ENCODE measurements around the gene RSPRY1. TPM values are rescaled to one million over a fixed set of nuclear protein-coding genes. Genes with fewer than 3 reads are reported as not detected.

Gene RSPRY1
- total RNA-seq, 1 donor from 2014 or later: 76.8 TPM

DNA sequence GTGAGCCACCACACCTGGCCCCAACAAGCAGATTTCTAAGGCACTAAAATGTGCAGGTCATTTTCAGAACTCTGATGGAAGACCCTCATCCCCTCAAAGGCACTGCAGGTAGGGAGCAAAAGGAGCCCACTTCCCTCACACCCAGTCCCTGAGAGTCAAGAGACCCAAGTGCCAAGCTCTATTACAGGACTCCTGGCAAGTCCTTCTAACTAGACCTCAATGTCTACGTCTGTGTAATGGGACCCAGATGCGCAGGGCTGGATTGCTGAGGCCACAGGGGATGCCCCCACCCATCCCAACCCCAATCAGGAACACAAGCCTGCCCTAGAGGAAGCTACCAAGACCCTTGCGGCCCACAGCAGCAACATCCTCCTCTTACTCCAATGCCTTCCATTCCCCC, 95.7 kb downstream of the RSPRY1 start:
- no peak overlapping the region for H3K9ac ChIP-seq (ENCODE audit: low read length)
- no peak overlapping the region for H2AFZ ChIP-seq (ENCODE audit: low read depth, low read length)
- no peak overlapping the region for H3K27ac ChIP-seq (ENCODE audit: low read depth, low read length)
- DNase-seq (ENCODE audit: low read depth) (no peak), FAIRE-seq (no peak)
- no peaks in the 10 kb centered on the region for H3K79me2 ChIP-seq (ENCODE audit: insufficient read depth, low read length)
- H3K27ac Mint-ChIP-seq (ENCODE audit: unreplicated experiment): no peak overlapping the region
- H3K4me3 Mint-ChIP-seq (ENCODE audit: unreplicated experiment): no peak overlapping the region
- H3K36me3 Mint-ChIP-seq (ENCODE audit: low read depth, unreplicated experiment): no peaks in the 10 kb centered on the region
- TF ChIP-seq, protein P1, sequence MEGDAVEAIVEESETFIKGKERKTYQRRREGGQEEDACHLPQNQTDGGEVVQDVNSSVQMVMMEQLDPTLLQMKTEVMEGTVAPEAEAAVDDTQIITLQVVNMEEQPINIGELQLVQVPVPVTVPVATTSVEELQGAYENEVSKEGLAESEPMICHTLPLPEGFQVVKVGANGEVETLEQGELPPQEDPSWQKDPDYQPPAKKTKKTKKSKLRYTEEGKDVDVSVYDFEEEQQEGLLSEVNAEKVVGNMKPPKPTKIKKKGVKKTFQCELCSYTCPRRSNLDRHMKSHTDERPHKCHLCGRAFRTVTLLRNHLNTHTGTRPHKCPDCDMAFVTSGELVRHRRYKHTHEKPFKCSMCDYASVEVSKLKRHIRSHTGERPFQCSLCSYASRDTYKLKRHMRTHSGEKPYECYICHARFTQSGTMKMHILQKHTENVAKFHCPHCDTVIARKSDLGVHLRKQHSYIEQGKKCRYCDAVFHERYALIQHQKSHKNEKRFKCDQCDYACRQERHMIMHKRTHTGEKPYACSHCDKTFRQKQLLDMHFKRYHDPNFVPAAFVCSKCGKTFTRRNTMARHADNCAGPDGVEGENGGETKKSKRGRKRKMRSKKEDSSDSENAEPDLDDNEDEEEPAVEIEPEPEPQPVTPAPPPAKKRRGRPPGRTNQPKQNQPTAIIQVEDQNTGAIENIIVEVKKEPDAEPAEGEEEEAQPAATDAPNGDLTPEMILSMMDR (IDR thresholded peaks at IDR 0.05; ENCODE audit: insufficient read depth, low read depth, low read length): no peak
- no peak for TF ChIP-seq EZH2 (IDR thresholded peaks at IDR 0.05; ENCODE audit: insufficient read depth, low read length)
- no peaks in the 10 kb centered on the region for H3K9me3 Mint-ChIP-seq (ENCODE audit: unreplicated experiment)
- H3K4me2 ChIP-seq (ENCODE audit: low read length): no peak overlapping the region
- no peaks in the 10 kb centered on the region for H4K20me1 ChIP-seq (ENCODE audit: insufficient read depth, low read length)
- peaks cover 10% of the 10 kb centered on the region for H3K4me1 ChIP-seq (ENCODE audit: insufficient read depth, low read length)
- peaks cover 40% of the 10 kb centered on the region for H3K27me3 Mint-ChIP-seq (ENCODE audit: low read depth, unreplicated experiment)
- no peaks in the 10 kb centered on the region for H3K36me3 ChIP-seq (ENCODE audit: insufficient read depth, low read length)
- H3K4me1 Mint-ChIP-seq (ENCODE audit: low read depth, unreplicated experiment): peaks cover 16% of the 10 kb centered on the region
- H3K9me3 ChIP-seq (ENCODE audit: insufficient read depth, low read depth, low read length): no peaks in the 10 kb centered on the region
- H3K27me3 ChIP-seq (ENCODE audit: insufficient read depth, low read length): peaks cover 45% of the 10 kb centered on the region
- no peak overlapping the region for H3K4me3 ChIP-seq (ENCODE audit: insufficient read depth, low read depth, low read length)

DNA sequence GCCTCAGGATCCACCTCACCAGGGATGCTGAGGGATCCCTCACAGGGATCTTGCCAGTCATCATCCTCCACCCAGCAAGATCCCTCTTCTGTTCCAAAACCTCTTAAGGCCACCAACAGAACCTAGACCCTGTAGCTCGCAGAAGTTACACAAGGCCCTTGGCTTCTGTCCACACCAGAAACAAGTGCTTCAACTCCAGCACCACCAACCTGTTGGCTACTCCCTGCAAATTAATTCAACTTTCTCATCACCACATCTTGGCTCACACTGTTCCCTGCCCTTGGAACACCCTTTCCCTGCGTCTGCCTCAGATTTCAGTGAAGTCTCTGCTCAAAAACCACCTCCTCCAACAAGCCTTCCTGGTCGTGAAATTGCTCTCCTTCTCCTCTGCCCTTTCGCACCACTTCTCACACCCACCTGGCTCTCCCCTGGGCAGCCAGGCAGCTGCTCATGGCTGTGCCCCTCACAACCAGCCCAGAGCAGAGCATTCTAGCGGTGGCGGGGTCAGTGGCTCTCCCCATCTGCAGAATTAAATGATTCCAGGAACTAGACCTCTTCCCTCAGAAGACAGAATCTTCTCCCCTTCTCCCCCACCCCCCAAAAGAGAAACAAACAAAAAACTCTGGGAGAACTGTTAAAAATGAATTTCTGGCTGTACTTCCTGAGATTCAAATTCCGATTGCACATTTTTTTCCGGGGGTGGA, 96.5 kb downstream of the RSPRY1 start:
- H3K27ac ChIP-seq (ENCODE audit: low read depth, low read length): no peak overlapping the region
- H3K9me3 Mint-ChIP-seq (ENCODE audit: unreplicated experiment): no peaks in the 10 kb centered on the region
- H3K4me1 ChIP-seq (ENCODE audit: insufficient read depth, low read length): peaks cover 7% of the 10 kb centered on the region
- TF ChIP-seq, protein P1 (IDR thresholded peaks at IDR 0.05; ENCODE audit: insufficient read depth, low read depth, low read length): no peak
- TF ChIP-seq EZH2 (IDR thresholded peaks at IDR 0.05; ENCODE audit: insufficient read depth, low read length): no peak
- peaks cover 44% of the 10 kb centered on the region for H3K27me3 Mint-ChIP-seq (ENCODE audit: low read depth, unreplicated experiment)
- no peak overlapping the region for H3K4me2 ChIP-seq (ENCODE audit: low read length)
- no peaks in the 10 kb centered on the region for H3K9me3 ChIP-seq (ENCODE audit: insufficient read depth, low read depth, low read length)
- DNase-seq (ENCODE audit: low read depth): no peak
- H3K27ac Mint-ChIP-seq (ENCODE audit: unreplicated experiment): no peak overlapping the region
- no peak for FAIRE-seq
- peaks cover 10% of the 10 kb centered on the region for H3K4me1 Mint-ChIP-seq (ENCODE audit: low read depth, unreplicated experiment)
- H3K9ac ChIP-seq (ENCODE audit: low read length): no peak overlapping the region
- H3K79me2 ChIP-seq (ENCODE audit: insufficient read depth, low read length): no peaks in the 10 kb centered on the region
- peaks cover 45% of the 10 kb centered on the region for H3K27me3 ChIP-seq (ENCODE audit: insufficient read depth, low read length)
- H3K4me3 Mint-ChIP-seq (ENCODE audit: unreplicated experiment): peak overlapping the region; percentile 27
- H3K4me3 ChIP-seq (ENCODE audit: insufficient read depth, low read depth, low read length): no peak overlapping the region
- no peak overlapping the region for H2AFZ ChIP-seq (ENCODE audit: low read depth, low read length)
- no peaks in the 10 kb centered on the region for H3K36me3 ChIP-seq (ENCODE audit: insufficient read depth, low read length)
- no peaks in the 10 kb centered on the region for H4K20me1 ChIP-seq (ENCODE audit: insufficient read depth, low read length)
- no peaks in the 10 kb centered on the region for H3K36me3 Mint-ChIP-seq (ENCODE audit: low read depth, unreplicated experiment)
